Measurements from ENCODE around the gene FAM174C. TPM values are rescaled to one million over a fixed set of nuclear protein-coding genes. Genes with fewer than 3 reads are reported as not detected.

The FAM174C gene
- total and polyA plus RNA-seq, 9 donors, result 0.30 to 72.5 (median 26.7) TPM

DNA sequence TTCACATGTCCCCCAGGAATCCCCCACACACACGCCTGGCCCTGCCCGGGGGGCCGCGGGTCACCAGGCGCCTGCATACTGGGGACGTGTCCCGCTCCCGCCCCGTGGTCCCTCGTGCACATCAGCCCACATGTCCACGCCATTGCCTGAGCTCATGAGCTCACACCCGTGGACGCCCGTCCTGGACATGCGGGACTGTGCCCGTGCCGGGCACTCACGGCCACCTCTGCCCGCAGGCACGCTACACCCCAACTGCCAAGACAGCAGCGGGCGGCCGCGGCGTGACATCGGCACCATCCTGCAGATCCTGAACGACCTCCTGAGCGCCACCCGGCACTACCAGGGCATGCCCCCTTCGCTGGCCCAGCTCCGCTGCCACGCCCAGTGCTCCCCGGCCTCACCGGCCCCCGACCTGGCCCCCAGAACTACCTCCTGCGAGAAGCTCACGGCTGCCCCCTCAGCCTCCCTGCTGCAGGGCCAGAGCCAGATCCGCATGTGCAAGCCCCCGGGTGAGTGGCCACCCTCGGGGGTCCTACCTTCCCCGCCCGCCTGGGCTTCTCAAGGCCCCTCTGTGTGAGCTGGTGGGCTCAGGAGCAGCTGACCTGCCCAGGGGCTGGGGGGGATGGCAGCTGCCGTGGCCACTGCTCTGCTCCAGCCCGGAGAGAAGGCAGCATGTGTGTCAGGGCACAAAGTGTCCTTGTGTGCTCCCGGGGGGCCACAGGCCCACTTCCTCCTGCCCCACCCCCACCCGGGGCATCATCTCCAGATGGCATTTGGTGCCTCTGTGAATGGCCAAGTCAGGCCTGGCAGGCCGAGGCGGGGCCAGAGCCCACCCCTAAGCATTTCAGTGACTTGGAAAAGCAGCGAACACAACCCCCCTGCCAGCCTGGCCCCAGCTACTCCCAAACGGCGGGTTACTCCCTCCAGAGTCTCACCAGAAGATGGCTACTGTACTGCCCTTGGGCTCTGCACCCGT is 19.9 kb upstream of the FAM174C start:
- H3K4me1 ChIP-seq (ENCODE audit: insufficient read depth), result peaks cover 38% of the 10 kb centered on the region
- peak in 1 of 5 donors; percentile 49 for DNase-seq
- TF ChIP-seq EP300 (IDR thresholded peaks at IDR 0.05), result no peak
- TF ChIP-seq, protein P1, sequence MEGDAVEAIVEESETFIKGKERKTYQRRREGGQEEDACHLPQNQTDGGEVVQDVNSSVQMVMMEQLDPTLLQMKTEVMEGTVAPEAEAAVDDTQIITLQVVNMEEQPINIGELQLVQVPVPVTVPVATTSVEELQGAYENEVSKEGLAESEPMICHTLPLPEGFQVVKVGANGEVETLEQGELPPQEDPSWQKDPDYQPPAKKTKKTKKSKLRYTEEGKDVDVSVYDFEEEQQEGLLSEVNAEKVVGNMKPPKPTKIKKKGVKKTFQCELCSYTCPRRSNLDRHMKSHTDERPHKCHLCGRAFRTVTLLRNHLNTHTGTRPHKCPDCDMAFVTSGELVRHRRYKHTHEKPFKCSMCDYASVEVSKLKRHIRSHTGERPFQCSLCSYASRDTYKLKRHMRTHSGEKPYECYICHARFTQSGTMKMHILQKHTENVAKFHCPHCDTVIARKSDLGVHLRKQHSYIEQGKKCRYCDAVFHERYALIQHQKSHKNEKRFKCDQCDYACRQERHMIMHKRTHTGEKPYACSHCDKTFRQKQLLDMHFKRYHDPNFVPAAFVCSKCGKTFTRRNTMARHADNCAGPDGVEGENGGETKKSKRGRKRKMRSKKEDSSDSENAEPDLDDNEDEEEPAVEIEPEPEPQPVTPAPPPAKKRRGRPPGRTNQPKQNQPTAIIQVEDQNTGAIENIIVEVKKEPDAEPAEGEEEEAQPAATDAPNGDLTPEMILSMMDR (IDR thresholded peaks at IDR 0.05), result no peak
- TF ChIP-seq POLR2A (IDR thresholded peaks at IDR 0.05), result no peak
- H3K36me3 ChIP-seq, result no peaks in the 10 kb centered on the region
- intact Hi-C loops (cut with DNase I), result no loop called here
- H3K9me3 ChIP-seq, result no peaks in the 10 kb centered on the region
- H3K27me3 ChIP-seq, result no peaks in the 10 kb centered on the region
- no peak overlapping the region for H3K4me3 ChIP-seq
- WGBS, 3 donors, result 85 to 88% (median 87%) methylated on average over 43 to 52 of the region's 52 CpGs
- H3K27ac ChIP-seq, result peak overlapping the region in 1 of 2 donors; percentile 4

DNA sequence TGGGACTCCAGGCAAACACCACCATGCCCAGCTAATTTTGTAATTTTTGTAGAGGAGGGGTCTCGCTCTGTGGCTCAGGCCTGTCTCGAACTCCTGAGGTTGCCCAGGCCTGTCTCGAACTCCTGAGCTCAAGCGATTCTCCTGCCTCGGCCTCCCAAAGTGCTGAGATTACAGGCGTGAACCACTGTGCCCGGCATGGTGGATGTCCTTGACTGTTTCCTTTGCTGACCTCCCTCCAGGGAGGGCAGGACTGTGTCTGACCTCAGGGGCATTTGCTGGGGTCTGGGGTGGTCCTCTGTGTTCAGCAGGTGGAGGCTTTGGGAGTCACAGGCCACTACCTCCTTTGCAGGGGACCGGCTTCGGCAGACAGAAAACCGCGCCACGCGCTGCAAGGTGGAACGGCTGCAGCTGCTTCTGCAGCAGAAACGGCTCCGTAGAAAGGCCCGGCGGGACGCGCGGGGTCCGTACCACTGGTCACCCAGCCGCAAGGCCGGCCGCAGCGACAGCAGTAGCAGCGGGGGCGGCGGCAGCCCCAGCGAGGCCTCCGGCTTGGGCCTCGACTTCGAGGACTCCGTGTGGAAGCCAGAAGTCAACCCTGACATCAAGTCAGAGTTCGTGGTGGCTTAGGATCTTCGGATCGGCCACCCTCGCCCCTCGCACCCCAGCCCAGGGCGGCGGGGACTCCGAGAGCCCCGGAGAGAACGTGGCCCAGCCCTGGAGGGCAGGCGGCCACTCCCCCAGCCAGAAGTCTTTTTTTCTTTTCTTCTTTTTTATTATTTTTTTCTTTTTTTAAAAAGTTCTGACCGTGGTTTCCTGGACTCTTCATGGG is 18.5 kb upstream of the FAM174C start:
- Histone ChIP-seq H3K27me3 (no peaks in the 10 kb centered on the region), H3K4me3 (no peak overlapping the region), H3K36me3 (no peaks in the 10 kb centered on the region), H3K9me3 (no peaks in the 10 kb centered on the region), H3K27ac (no peak overlapping the region), H3K4me1 (ENCODE audit: insufficient read depth) (peaks cover 36% of the 10 kb centered on the region)
- no peak for DNase-seq
- intact Hi-C loops (cut with DNase I), result no loop called here
- TF ChIP-seq EP300 (IDR thresholded peaks at IDR 0.05) (no peak), POLR2A (IDR thresholded peaks at IDR 0.05) (no peak)
- TF ChIP-seq, protein P1 (IDR thresholded peaks at IDR 0.05), result no peak
- 78 to 84% (median 78%) methylated on average over 46 of the region's 46 CpGs for WGBS, 3 donors

DNA sequence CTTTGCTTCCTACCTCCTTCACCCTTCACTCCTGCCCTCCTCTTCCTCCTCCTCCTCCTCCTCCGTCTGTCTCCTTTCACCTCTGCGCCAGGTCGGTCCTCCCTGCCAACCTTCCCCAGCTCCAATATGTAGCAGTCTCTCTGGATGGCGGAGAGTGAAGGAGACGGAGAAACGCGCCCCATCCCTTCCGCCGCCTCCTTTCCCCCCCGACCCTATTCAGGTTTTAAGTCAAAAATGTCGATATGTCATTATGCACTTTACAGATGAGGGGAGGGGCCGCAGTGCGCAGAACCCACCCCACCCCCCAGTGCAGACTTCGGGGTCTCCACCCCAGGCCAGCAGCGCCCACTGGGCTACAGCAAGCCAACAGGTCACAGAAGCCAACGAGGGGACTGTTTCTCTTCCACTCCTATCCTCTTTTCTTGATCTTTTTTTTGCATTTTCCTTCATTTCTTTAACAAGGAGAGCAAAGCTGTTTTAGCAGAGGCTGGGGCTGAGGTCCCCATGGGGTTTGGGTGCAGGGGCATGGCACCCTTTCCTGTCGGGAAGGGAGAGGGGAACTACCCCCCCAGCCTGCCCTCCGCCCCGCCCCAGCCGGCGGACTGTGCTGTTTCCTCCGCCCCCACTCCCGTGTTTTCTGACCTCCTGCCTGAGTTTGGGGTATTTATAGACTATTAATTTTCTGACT is 17.7 kb upstream of the FAM174C start:
- Histone ChIP-seq H3K4me3 (no peak overlapping the region), H3K4me1 (ENCODE audit: insufficient read depth) (peaks cover 42% of the 10 kb centered on the region), H3K9me3 (no peaks in the 10 kb centered on the region), H3K27me3 (no peaks in the 10 kb centered on the region), H3K36me3 (no peaks in the 10 kb centered on the region), H3K27ac (peak overlapping the region; percentile 89 to 91)
- no peak for DNase-seq
- TF ChIP-seq POLR2A (IDR thresholded peaks at IDR 0.05), result no peak
- TF ChIP-seq, protein P1 (IDR thresholded peaks at IDR 0.05), result no peak
- TF ChIP-seq EP300 (IDR thresholded peaks at IDR 0.05), result no peak
- intact Hi-C loops (cut with DNase I), result no loop called here
- 52 to 56% (median 54%) methylated on average over 23 of the region's 23 CpGs for WGBS, 3 donors

DNA sequence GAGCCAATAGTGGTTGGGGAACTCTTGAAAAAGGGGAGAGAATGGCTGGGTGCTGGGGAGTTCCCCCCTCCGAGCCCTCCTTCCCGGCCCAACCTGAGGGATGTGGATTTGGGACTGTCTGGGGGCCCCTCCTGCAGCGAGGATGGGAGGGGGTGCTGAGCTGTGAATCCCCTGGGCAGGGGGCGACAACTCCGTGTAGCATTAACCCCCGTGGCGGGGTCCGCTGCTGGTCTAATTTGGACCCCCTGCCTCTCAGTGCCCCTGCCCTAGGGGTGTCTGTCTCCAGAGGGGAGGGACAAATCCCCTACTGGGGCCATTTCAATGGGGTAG is 17.2 kb upstream of the FAM174C start:
- peak overlapping the region; percentile 89 to 91 for H3K27ac ChIP-seq
- H3K36me3 ChIP-seq, result no peaks in the 10 kb centered on the region
- 43 to 56% (median 55%) methylated on average over 3 to 8 of the region's 8 CpGs for WGBS, 3 donors
- intact Hi-C loops (cut with DNase I), result no loop called here
- H3K9me3 ChIP-seq, result no peaks in the 10 kb centered on the region
- DNase-seq, result no peak
- peaks cover 45% of the 10 kb centered on the region for H3K4me1 ChIP-seq (ENCODE audit: insufficient read depth)
- TF ChIP-seq POLR2A (IDR thresholded peaks at IDR 0.05), result no peak
- TF ChIP-seq, protein P1 (IDR thresholded peaks at IDR 0.05), result no peak
- TF ChIP-seq EP300 (IDR thresholded peaks at IDR 0.05), result no peak
- H3K27me3 ChIP-seq, result no peaks in the 10 kb centered on the region
- H3K4me3 ChIP-seq, result no peak overlapping the region
